HG02763 (cell line): Measurements from ENCODE around the gene TP53I13.

ENCODE experiments used
- ATAC-seq: cut with Tn5 transposase; IDR thresholded peaks from one replicate; pipeline ENCODE4 v1.9.1; 2021; ENCODE audit warnings: mild to moderate bottlenecking, moderate library complexity; ENCODE audit not compliant: unreplicated experiment

Gene TP53I13

GRCh38 chr17:29614349-29615047, 46.0 kb downstream of the TP53I13 start:
- ATAC-seq = no peak

DNA sequence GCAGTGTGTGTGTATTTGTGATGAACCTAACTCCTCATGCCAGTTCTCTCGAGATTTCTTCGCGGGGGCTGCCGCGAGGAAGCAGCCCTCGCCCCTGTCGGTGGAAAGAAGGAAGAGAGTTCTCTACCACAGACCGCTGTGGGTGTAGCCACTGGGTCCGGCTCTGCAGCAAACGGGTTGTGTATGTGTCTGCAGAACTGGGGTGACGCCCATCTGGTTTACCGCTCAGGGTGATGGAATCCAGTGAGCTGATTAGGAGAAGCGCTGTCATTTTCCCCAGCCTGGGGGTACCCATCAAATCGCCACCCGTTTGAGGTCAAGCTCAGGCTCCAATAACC, 46.5 kb downstream of the TP53I13 start:
- no peak for ATAC-seq

GRCh38 chr17:29615492-29616299, 47.2 kb downstream of the TP53I13 start:
- ATAC-seq = peak; percentile 59

DNA sequence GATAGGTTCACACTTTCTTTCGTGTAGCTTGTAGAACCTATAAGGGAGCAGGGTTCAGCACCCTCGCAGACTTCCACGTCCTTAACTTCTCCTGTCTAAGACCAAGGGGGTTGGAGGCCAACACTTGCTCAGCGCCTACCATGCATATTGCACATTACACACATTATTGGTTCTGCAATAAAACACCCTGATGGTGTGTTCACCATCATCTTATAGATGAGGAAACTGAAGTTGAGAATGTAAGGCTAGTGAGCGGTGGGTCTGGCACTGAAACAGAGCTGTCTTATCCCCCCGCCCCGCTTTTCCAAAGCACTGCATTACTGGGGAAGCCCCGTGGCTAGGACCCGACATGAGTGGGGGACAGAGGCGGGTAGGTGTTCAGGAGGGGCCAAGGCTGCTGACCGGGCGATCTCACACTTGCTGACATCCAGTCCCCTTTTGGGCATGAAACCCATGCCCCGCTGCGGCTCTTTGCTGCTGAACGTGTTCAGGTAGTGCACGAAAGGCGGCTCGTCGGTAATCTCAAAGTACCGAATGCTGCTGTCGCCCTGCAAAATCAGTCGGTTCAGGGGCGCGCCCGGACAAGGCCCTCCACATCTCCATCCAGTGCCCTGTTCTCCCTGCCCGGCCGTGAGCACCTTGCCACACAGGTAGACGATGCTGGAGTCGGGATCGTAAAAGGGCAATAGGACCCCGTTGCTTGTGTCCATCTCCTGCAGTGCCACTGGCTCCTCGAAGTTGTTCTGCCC, 48.0 kb downstream of the TP53I13 start:
- ATAC-seq = no peak

DNA sequence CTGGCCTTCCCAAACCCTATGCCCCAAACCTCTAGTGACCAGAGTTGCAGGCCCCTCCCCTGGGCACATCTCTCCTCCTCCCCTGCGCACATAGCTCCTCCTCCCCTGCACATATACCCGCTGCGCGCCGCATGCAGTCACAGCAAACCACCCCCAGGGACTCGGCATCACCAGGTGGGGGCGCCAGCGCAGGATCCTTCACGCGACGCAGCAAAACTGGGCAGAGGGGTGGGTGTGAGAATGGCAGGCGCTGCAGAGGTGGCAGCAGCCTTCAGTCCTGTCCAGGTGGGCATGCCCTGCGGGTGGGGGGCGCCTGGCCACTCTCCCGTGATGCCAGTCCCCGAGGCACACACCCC, 48.6 kb downstream of the TP53I13 start:
- ATAC-seq = no peak

GRCh38 chr17:29617481-29618271, 49.2 kb downstream of the TP53I13 start:
- no peak for ATAC-seq

GRCh38 chr17:29618272-29619065, 50.0 kb downstream of the TP53I13 start:
- ATAC-seq = no peak

- no peak for ATAC-seq
These were observed 50.8 kb downstream of the TP53I13 start for GRCh38 chr17:29619251-29619650.

DNA sequence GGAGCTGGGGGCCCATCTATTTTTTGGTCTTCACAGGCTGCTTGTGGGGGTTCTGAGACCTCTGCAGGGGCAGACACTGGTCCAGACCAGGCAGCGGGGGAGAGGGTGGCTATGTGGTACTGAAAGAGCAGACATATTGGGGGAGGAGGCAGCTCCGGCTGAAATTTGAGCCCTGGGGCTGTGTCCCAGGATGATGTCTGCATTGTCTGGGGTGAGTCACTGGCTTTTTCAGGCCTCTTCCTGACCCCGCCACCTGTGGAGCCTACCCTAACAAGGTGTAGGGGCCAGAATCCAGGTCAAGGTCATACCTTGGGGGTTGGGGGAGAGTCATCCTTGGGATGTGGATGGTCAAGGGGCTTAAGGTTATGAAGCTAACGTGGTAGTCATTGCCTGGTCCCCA, 51.8 kb downstream of the TP53I13 start:
- no peak for ATAC-seq

- ATAC-seq = no peak
These were observed 52.4 kb downstream of the TP53I13 start for GRCh38 chr17:29620779-29621500.

DNA sequence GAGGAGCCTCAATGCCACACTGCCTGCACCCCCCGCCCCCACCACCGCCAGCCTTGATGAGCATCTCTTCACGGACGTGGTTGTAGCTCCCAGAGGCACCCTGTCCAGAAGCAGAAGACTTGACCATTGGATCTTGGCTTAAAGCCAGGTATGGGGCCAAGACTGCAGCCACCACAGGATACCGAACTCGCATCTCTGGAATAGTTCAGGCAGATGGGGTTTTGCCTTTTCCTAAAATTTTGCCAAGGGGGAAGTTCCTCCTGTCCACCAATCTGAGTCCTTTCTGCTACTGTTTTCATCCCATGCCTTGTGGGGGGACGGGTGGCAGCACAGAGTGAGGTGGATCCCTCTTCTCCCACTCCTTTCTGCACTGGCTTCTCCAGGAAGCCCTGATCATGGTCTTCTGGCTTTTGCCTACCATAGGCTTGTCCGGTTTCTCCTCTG, 53.3 kb downstream of the TP53I13 start:
- ATAC-seq = no peak
